ENCODE results near the gene DIO1. TPM values are rescaled to one million over a fixed set of nuclear protein-coding genes. Genes with fewer than 3 reads are reported as not detected.

DIO1 gene
- total RNA-seq, 1 donor from 2014 or later = 1.3 TPM

Other genes with a start within 250 kb of the DIO1 start
- not detected in 2 replicates for gene GLIS1, start 155.0 kb upstream of the DIO1 start, total RNA-seq
- 25.2 and 25.5 TPM in 2 replicates for gene NDC1, start 55.9 kb upstream of the DIO1 start, total RNA-seq
- 34.5 and 37.3 TPM in 2 replicates for gene YIPF1, start 4.4 kb upstream of the DIO1 start, total RNA-seq
- gene IFT25, start 51.5 kb downstream of the DIO1 start, total RNA-seq = 35.4 and 39.2 TPM in 2 replicates
- gene LRRC42, start 52.2 kb downstream of the DIO1 start, total RNA-seq = 63.5 and 64.0 TPM in 2 replicates
- gene LDLRAD1, start 124.0 kb downstream of the DIO1 start, total RNA-seq = 0.20 and 0.84 TPM in 2 replicates
- 196 and 205 TPM in 2 replicates for gene TMEM59, start 159.0 kb downstream of the DIO1 start, total RNA-seq
- 6.5 and 6.7 TPM in 2 replicates for gene TCEANC2, start 159.4 kb downstream of the DIO1 start, total RNA-seq